ENCODE measurements around the gene CHD5. TPM values are rescaled to one million over a fixed set of nuclear protein-coding genes. Genes with fewer than 3 reads are reported as not detected.

CHD5 gene
- total RNA-seq, 1 experiment from 2014 or later, result 1.6 TPM

DNA sequence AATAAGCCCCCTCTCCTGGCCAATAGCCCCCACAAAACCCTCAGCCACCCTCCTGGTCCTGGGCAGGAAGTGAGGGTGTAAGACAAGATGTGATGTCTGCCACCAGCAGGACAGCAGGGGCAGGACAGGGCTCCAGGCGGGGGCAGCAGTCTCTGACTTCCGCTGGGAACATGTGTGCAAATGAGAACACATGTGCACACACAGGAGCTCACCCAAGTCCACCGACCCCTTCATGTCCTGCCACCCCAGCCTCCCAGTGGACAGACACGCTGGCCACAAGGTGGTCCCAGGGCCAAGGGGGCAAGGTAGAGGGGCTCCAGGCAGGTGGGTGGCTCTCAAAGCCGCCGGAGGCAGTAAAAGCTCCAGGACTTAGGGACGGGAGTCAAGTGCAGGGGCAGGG is 74.4 kb downstream of the CHD5 start:
- no peaks in the 10 kb centered on the region for H3K79me1 ChIP-seq (ENCODE audit: insufficient read depth, low read depth, low read length, poor library complexity, severe bottlenecking)
- H4K91ac ChIP-seq (ENCODE audit: insufficient read length, low read depth, low read length), result no peak overlapping the region
- Mint-ChIP-seq H3K4me1 (peaks cover 0 to 4% of the 10 kb centered on the region in 2 experiments; a peak in 2 of 4 replicates), H3K36me3 (ENCODE audit: insufficient read depth in 1 of 3, low read depth in 3 of 3) (no peaks in the 10 kb centered on the region; a peak in 1 of 7 replicates), H3K27ac (no peak overlapping the region), H3K9me3 (peaks cover 3 to 6% of the 10 kb centered on the region in 2 experiments; a peak in 4 of 5 replicates), H3K27me3 (ENCODE audit: low read depth) (peaks cover 2% of the 10 kb centered on the region), H3K4me3 (no peak overlapping the region)
- H4K5ac ChIP-seq (ENCODE audit: insufficient read length, low read depth, low read length), result no peak overlapping the region
- H3K27ac ChIP-seq (ENCODE audit: insufficient read length, low read depth, low read length), result no peak overlapping the region
- H2BK120ac ChIP-seq (ENCODE audit: low read depth, low read length, poor library complexity, severe bottlenecking), result no peak overlapping the region
- no CpG with 5 or more reads among the region's 7 CpGs for WGBS (ENCODE audit: extremely low coverage, insufficient read length, low lambda C conversion rate)
- H3K14ac ChIP-seq (ENCODE audit: insufficient read depth, low read length), result no peak overlapping the region
- no peak overlapping the region for H4K8ac ChIP-seq (replicated peaks; ENCODE audit: insufficient read length, low read depth, low read length)
- no peaks in the 10 kb centered on the region for H3K9me3 ChIP-seq (ENCODE audit: control insufficient read depth, low read depth, low read length)
- H3K27me3 ChIP-seq (ENCODE audit: insufficient read depth, low read length), result no peaks in the 10 kb centered on the region
- H3K23ac ChIP-seq (ENCODE audit: insufficient read length, low read depth, low read length), result no peak overlapping the region
- no peak overlapping the region for H2BK5ac ChIP-seq (ENCODE audit: insufficient read length, low read length)
- H2BK15ac ChIP-seq (ENCODE audit: low read depth, low read length), result no peak overlapping the region
- H3K4me2 ChIP-seq (ENCODE audit: insufficient read depth, insufficient read length, low read length), result no peak overlapping the region
- H3K4me1 ChIP-seq (ENCODE audit: insufficient read depth, low read length), result no peaks in the 10 kb centered on the region
- no peak overlapping the region for H3K4ac ChIP-seq (ENCODE audit: low read depth, low read length)
- no peaks in the 10 kb centered on the region for H3K23me2 ChIP-seq (ENCODE audit: insufficient read length, low read depth, low read length, poor library complexity, severe bottlenecking)
- no peak overlapping the region for H3K18ac ChIP-seq (ENCODE audit: insufficient read length, low read depth, low read length)
- DNase-seq, result no peak
- no peak overlapping the region for H2BK12ac ChIP-seq (ENCODE audit: insufficient read length, low read depth, low read length)
- no peak overlapping the region for H2AFZ ChIP-seq (ENCODE audit: low read length)
- H2BK20ac ChIP-seq (ENCODE audit: low read depth, low read length, poor library complexity, severe bottlenecking), result no peak overlapping the region
- H2AK5ac ChIP-seq (ENCODE audit: insufficient read length, low read length), result no peak overlapping the region
- H3K9ac ChIP-seq (ENCODE audit: extremely low read depth, insufficient read length, low read length), result no peak overlapping the region
- H4K20me1 ChIP-seq (ENCODE audit: control insufficient read depth, insufficient read depth, insufficient read length), result peaks cover 3% of the 10 kb centered on the region
- H3K56ac ChIP-seq (ENCODE audit: insufficient read length, low read depth, low read length), result no peak overlapping the region
- TF ChIP-seq CTCF (conservative IDR thresholded peaks at IDR 0.05), result peak; percentile 25; the same call in 2 of the 3 replicates
- H3T11ph ChIP-seq (ENCODE audit: low read length), result no peak overlapping the region
- H3K79me2 ChIP-seq (ENCODE audit: insufficient read depth, low read length), result no peaks in the 10 kb centered on the region
